Umbilical cord (tissue), 2 donors: ENCODE results near the gene OGFR. TPM values are rescaled to one million over a fixed set of nuclear protein-coding genes. Genes with fewer than 3 reads are reported as not detected.
A peak's percentile ranks its signal among the peaks of the same experiment; 100 is the strongest.

Source experiments
- DNase-seq: peaks from one replicate; pipeline ENCODE4 v3.0.0-alpha.2; 2015; ENCODE audit warnings: low spot score
- total RNA-seq: library from RNA; depleted of rRNA; stranded (reverse); fragments of >200 nt; gene quantifications from one replicate; pipeline ENCODE4 v1.2.3, GENCODE V29; 2014; ENCODE audit warnings: low replicate concordance; ENCODE audit not compliant: insufficient read depth

OGFR gene
- total RNA-seq, 1 donor from 2014 or later = 13.7 TPM

DNA sequence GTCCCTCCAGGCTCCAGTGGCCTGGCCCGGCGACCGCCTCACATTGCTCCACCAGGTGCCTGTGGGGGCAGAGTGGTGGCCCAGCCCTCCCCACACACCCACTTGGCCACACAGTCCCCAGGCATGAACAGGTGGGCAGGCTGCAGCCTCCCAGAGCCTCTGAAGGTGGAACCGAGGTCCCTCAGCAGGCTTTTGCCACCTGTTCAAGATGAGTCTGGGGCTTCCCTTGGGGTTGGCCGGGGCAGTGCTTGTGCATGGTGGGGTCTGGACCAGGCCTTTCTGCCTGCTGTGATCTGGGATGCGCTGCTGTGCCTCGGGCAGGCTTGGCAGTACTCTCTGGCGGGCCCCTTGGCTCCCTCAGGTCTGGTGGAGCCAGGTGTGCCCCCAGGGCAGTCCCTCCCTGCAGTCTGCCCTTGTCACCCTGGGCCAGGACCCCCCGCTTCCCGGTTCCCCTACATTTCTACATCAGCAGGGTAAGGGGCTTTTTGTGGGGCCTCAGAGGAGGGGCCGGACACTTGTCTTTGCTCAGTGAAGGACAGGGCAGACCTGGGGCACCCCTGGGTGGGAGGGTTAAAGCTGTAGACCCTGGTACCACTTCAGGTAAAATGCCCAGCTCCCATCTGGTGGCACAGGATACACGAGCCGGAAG, 9.5 kb downstream of the OGFR start:
- DNase-seq = no peak

DNA sequence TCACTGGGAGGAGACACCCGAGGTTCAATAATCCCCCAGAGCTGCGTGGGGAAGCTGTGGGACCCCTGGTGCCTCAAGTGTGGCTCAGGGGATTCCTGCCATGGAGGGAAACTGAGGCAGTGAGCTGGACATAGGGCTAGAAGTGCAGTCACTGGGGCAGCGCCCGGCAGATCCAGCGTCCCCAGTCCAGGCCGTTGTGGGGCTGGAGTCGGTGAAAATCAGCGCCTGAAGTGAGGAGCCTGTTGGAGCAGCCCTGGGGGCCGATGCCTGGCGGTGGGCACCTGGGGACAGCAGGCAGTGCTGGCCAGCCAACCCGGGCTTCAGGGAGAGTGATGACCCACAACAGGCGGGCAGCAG, 10.1 kb downstream of the OGFR start:
- DNase-seq = no peak

DNA sequence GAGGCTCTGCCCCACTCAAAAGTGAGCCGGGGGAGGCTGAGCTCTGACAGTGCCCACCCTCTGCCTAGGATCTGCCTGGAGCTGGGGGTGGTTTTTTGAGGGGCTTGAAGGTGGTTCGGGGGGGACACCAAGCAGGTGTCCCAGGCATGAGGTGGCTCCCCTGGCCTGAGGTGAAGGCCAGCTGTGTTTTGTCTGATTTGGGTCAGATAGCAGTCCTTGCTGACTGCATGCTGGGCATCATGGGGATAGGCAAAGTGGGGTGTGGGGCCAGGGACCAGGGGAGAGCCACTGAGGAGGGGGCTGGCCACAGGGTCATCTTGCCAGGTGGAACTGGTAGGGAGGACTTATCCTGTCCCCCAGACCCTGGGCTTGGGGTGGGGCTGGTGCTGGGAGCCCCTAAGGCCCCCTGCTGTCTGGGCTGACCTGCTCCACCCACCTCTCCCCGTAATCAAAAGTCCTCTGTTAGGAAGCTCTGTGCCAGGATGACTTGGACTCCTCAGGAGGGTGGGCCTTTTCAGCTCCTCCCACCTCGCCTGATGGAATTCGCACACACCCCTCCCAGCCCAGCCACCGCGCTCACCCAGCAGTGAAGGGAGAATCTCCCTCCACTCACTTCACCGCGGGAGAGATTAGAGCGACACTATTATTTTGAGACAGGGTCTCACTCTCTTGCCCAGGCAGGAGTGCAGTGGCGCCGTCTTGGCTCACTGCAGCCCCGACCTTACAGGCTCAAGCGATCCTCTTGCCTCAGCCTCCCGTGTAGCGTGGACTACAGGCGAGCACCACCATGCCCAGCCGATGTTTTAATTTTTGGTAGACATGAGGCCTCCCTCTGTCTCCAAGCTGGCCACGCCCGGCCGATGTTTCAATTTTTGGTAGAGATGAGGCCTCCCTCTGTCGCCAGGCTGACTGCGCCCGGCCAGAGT, 10.7 kb downstream of the OGFR start:
- peak; percentile 81 for DNase-seq

- peak; percentile 52 for DNase-seq
These were observed 11.6 kb downstream of the OGFR start for GRCh38 chr20:62816031-62816883.

DNA sequence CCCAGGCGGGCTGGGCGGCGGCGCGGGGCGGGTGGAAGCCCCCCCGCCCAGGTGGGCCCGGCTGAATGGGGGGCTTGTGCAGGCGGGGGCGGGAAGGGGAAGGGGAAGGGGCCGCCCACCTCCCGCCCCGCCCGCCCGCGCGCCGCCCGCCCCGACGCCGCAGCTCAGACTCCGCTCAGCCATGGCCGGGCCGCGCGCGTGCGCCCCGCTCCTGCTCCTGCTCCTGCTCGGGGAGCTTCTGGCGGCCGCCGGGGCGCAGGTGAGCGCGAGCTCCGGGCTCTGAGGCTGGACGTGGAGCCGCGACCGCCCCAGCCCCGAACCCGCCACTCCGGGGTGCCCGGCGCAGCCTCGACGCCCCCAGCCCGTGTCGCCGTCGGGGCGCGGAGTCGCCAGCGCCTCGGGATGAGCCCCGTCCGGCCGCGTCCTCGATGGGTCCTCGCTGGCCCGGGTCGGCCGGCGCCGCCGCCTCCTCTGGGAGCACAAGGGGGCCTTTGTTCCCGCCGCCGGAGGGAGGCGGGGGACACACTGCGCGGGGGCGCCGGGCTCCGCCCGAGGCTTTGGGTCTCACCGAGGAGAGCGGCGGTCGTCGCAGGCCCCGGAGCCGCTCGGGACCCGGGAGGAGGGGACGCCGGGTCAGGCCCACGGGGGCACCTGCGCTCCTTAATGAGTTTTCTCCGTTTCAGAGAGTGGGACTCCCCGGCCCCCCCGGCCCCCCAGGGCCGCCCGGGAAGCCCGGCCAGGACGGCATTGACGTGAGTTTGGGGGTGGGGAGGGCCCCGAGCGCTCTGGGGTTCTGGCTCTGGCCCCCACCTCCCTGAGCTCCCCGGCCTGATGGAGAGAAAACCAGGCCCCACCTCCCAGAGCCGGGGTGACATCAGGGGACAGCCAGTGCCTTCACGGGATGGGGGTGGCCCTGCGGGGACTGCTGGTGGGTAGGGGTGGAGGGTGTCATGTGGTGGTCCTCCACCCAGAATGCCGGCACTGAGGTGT, 12.5 kb downstream of the OGFR start, which contains the start of gene COL9A3:
Gene COL9A3, plus strand, starts transcription at position 167 of the 990 bp plus-strand sequence. Its CDS starts 15 bp downstream, at position 182.
- no peak for DNase-seq

- no peak for DNase-seq
These were observed 13.4 kb downstream of the OGFR start for GRCh38 chr20:62817975-62818591.

- DNase-seq = peak; percentile 94
These were observed 14.2 kb downstream of the OGFR start for GRCh38 chr20:62818592-62819493.

DNA sequence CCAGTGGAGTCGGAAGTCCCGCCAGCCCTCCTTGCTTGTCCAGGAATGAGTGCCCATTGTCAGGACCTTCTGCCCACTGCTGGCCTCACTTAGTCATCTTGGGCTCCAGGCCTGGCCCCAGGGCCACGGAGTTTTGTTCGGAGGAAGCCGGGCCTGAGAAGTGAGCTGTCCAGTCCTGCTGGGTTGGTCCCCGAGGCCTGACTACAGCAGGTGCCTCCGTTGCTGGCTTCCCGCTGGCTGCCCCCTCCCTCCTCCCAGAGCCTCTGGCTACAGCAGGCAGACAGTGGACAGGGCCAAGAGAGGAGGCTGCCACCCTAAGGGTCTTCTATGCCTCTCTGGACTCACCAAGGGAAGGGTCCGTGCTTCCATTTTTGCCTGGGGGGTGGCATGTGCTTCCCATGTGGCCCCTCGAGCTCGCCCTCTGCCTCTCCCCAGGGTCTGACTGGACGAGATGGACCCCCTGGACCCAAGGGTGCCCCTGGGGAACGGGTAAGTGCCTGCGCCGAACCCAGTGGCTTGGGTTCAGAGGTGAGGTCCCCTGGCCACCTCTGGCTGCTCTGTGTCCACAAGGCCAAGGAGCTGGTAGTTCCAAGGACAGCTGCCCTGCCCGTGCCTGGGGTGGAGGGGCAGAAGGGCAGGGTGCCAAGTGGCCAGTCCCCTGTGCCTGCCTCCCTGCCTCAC, 15.0 kb downstream of the OGFR start:
- no peak for DNase-seq

DNA sequence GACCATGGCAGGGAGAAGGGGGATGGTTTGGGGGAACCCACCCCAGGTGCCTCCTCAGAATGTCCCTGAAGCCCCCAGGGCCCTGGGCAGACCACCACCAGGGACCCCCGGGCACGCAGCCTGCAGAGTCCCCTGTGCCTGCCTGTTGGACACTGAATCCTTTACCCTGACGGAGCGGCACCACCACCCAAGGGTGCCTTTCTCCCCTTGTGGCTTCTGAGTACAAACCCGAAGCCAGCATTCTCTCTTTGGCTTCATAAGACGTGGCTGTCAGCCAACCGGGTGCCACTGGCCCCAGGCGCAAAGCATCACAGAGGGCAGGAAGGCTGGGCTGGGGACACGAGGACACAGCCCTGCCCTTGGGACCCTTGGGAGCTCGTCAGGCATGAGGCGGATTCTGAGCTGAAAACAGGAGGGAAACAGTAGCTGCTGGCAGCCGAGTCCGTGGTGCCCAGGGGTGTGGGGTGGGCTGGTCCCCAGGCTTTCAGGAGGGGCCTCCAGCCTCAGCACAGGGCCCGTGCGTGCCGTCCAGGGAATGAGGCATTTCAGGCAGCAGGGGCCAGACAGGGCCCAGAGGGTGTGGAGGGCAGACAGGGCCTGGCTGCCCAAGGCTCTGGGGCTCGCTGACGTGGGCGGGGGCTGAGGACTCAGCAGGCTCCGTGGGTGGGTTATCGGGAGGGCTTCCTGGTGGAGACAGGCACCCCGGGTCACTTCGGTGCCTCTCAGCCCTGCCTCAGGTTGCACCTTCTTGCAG, 15.8 kb downstream of the OGFR start:
- DNase-seq = no peak

DNA sequence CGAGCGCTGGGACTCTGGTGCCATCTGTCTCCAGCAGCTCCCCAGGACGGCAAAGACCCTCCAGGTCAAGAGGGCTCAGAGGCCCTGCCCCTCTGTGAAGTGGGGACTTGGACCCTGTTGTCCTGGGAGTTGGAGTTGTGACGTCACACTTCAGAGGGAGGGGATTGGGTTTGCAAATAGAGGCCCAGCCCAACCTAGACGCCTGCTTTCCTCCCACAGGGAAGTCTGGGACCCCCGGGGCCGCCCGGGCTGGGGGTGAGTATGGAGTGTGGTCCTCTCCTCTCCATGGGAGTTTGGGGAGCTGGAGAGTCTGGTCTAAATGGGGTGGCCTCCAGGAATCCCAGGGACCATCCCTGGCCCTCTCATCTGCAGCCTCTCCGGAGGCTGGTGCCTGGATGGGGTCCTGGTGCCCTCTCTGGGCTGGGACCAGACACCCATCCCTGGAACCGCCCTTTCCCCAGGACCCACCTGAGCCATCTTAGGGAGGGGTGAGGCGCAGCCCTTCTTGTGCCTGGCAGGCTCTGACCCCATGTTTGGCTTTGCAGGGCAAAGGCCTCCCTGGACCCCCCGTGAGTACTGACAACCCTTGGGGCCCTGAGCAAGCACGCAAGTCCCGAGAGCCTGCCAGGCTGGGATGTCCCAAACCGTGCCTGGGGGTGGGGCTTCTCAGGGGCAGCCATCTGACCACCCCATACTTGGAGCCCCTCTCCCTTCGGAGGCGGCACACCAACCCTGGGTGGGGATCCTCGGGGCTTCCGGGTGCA, 16.5 kb downstream of the OGFR start:
- DNase-seq = no peak

DNA sequence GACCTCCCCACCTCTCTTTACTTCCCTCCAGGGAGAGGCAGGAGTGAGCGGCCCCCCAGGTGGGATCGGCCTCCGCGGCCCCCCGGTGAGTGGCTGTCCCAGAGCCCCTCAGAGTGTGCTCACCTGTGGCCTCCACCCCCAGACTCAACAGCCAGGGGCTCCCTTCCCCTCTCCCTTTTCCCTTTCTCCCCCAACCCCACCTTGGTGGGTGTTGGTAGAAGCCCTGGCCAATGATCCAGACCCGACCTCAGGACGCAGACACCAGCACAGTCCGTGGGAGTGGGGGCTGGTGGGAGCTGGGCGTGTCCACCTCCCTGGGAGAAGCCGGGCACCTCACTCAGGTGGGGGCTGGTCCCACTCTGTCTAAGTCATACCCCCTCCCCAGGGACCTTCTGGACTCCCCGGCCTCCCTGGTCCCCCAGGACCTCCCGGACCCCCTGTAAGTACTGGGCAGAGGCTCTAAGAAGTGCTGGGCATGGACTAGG, 17.1 kb downstream of the OGFR start:
- DNase-seq = no peak

DNA sequence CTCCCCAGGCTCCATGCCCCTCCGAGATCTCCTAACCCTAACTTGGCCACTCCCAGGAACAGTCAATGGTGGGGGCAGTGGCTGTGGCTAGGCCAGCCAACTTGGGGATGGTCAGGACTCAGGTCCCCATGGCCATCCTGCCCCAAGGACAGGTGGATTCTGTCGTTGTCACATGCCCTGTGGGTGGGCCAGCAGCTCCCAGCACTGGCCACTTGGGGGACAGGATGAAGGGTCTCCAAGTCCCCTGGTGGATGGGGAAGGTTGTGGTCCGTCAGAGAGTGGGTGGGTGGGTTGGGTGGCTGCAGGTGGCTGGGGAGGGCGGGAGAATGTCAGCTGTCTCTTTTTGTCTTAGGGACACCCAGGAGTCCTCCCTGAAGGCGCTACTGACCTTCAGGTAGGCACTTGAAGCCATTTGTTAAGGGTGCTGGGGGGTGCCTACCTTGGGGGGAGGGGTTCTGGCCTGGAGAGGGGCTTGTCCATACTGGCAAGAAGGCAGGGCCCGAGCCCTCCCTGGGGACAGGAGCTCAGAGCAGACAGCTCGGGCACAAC, 17.7 kb downstream of the OGFR start:
- DNase-seq = no peak

DNA sequence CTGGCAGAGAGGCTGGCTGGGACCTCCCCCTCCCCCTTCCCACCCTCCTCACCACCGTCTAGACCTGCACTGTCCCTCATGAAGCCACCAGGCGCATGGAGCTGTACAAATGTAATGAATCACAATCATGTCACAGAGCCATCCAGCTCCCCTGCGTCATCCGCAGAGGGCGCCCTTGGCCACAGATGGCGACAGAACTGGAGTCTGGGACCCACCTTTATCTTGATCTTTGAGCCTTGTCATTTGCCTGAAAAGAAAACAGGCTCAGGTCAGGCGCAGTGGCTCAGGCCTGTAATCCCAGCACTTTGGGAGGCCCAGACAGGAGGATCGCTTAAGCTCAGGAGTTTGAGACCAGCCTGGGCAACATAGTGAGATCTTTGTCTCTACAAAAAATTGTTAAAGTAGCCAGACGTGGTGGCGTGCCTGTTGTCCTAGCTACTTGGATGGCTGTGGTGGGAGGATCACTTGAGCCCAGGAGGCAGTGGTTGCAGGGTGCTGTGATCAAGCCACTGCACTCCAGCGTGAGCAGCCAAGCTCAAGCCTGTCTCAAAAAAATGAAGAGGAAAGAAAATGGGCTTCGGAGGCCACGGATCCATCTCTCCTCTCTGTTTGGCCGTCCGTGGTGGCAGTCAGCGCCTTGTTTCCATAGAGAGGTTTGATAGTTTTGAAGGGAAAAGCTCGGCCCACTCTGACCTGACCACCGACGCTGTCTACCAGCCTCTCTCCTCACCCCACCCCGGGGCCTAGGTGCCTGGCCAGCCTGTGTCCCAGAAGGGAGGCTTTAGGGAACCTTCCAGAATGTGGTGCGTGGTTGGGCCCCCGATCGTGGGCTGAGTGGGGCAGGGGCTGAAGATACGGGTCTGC, 18.4 kb downstream of the OGFR start:
- no peak for DNase-seq

DNA sequence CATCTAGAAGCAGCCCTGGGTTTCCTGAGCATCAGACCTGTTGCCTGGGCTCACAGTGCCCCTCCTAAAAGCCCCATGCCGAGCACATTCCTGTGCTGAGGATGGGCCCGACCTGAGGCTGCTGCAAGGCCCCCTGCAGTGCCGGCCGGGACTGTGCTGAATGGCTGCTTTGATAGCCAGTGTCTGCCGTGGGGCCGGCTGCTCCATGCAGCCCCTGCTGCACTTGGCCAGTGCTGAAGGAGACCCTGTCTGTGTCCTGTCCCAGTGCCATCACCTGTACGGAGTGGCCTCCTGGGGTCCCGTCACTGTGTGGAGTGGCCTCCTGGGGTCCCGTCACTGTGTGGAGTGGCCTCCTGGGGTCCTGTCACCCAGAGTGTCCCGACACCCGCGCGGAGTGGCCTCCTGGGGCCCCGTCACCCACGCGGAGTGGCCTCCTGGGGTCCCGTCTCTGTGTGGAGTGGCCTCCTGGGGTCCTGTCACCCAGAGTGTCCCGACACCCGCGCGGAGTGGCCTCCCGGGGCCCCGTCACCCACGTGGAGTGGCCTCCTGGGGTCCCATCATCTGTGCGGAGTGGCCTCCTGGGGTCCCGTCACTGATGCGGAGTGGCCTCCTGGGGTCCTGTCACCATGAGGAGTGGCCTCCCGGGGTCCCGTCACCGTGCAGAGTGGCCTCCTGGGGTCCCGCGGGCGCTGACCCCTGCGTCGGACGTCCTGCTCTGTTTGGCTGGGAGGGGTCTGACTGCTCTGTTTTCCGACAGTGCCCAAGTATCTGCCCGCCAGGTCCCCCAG, 19.2 kb downstream of the OGFR start:
- DNase-seq = no peak
